ENCODE data around the gene COPZ2.
"Not testable (repeated sequence)": the region's sequence is repeated elsewhere in the genome, so short reads cannot be mapped to it uniquely, and the experiment has no call there.

COPZ2 gene

GRCh38 chr17:48028736-48029135 lies 8.9 kb downstream of the COPZ2 start:
- DNase-seq (ENCODE audit: low read depth): no peak

- DNase-seq (ENCODE audit: low read depth): no peak
These were observed 10.1 kb downstream of the COPZ2 start for GRCh38 chr17:48027322-48027981.

- DNase-seq (ENCODE audit: low read depth): peak; percentile 90
These were observed 10.9 kb downstream of the COPZ2 start for GRCh38 chr17:48026502-48027321.

DNA sequence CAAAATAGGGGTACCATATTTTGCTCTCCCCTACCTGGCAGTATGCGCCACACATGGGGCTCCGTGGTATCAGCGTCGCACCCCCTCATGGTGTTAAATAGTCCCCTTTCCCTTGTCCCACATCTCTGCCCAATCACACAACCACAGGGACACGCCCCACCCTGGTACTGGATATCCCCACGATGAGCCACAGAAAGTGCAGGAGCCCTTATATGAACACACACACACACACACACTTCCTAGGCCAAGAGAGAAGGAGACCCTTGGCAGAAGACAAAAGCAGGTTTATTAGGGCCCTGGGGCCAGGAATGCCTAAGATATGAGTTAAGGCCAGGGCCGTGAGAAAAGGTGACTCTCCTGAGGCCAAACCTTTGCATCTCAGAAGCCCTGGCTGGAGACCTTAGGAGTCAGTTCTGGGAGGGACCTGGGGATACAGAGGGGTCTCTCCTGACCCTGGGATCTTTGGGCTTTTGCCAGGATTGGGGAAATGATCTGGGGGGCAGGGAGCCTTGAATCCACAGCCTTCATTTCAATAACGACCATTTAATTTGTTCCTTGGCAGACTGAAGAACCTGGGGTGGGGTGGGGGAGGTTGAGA lies 11.6 kb downstream of the COPZ2 start:
- DNase-seq (ENCODE audit: low read depth): no peak

DNA sequence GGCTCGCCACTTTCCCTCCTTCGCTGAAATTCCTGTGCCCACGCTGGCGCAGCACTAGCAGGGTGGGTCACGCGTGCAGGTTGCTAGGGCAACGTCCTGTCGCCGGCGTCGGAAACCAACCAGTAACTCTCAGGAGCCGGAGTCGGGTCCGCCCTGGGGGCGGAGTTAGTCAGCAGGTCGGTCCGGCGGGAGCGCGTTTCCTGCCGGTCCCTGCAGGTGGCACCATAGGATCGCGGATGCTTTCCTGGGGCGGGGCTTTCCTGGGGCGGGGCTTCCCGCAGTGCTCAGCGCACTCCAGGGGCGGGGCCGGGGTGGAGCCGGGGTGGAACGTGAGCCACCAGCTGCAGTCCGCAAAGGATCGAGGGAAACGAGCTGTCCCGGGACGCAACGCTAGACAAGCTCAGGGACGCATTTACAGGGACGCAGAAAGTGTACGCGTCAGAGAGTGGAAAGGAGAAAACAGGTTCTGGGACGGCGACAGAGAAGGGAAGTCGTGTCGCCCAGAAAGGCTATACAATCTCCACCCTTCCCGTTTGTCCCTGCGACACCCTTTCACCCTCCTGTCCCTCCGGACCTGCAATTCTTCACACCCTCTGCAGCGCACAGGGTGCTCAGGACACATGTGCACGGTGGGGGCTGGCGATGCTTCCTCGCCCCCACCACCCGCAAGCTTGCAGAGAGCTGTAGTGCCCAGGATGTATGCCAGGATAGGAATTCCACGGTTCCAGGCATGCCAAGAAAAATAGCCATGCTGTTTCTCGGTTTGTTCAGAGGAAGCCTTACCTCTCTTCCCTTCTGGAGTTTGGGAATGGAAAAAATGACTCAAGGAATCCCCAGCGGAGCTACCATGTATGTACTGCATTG lies 12.3 kb downstream of the COPZ2 start:
- DNase-seq (ENCODE audit: low read depth): peak; percentile 94

DNA sequence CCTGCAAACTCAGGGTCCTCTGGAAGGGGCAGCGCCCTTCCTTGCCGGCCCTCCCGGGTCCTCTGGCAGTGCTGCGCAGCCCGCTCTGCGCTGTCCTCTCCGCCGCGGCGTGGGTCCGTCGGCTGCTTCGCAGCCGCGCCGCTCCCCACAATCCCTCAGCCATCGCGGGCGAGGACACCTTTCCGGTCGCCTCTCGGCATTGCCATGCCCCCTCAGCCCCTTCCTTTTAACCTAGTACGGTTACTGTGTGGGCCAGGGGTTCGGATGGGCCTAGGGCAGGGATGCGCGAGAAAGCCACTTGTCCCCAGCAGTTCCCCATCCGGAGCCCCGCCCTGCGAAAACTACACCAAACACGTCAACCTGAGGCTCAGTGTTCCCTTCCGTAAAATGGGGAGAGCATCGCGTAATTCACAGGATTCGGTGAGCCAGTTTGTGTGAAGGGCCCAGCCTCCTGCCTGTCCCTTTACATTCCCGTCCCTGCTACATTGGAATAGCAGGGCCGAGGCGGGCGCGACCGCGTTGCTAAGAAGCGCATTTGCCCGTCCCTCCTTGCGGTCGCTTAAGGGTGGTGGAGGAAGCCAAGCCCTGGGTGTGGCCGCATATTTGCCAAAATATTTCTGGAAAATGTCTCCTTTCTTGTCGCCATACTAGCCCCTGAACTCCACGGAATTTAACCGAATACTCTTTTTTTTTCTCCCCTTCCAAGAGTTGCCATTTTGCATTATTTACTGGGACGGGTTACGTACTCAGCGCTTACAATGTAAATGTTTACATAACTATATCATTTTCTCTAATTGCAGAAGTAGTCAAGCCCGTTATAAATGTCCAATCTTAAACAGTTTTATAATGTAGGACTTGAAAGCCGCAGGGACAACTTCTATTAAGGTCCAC lies 13.2 kb downstream of the COPZ2 start:
- no peak for DNase-seq (ENCODE audit: low read depth)

DNA sequence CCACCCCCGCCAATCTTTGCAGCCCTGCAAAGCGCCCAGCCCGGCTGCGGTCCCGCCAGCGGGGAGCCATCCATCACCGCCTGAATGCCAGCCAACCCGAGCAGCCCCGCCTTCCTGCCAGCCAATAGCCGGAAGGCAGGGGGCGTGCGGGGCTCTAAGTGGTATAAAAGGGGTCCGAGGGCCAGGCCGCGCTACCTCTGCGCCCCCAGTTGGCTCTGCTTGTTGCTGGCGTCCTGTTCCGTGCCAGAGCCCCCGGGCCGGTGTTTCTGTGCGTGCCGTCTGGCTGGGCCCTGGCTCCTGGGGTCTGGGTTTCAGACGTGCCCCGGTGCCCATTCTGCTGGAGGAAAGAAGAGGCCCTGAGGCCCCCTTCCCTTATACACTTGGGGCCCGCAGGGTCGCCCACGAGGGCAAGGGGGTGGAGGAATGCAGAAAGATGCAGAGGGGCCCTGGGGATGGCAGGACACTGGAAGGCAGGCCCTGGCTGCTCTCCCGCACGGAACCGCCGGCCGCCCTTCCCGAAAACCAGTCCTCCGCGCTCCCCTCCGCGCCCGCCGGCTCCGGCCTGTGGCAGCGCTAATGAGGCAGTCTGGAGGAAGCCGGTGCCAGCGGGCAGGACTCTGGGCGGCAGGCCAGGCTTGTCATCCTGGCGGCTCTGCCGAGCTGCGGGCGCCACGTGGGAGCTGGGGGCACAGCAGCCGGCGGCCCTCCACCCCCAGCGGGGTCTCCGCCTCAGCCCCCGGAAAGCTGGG lies 14.0 kb downstream of the COPZ2 start:
- no peak for DNase-seq (ENCODE audit: low read depth)

DNA sequence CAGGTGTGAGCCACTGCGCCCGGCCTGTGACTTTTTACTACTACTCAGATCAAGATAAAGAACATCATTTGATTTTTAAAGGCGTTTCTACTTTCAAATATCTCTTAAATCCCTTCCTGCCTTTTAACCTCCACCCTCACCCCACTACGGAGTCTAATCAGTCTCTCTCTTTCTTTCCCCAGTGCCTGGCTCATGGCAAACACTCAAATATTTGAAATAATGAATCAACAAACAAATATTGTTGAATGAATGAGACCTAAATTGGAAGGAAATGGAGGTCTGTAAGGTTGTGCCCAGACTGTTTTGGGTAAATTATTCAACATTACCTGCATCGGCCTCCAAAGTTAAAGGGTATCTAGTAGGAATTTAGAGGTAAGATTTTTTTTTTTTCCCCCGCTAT lies 14.7 kb downstream of the COPZ2 start:
- DNase-seq (ENCODE audit: low read depth): no peak

DNA sequence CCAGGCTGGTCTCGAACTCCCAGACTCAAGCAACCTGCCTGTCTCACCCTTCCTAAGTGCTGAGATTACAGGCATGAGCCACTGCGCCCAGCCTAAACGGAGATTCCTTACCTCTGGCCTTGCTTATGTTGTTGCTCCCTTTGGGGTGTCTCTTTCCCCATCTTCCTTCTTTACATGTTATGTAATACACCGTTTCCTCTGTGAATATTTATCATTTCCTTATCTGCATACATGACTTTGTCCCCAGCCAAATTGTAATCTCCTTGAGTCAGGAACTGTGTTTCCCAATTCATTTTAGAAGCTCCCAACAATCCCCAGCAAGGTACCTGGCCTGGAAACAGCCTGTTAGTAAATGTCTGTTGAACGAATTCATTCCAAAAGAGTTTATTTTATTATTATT lies 15.7 kb downstream of the COPZ2 start:
- no peak for DNase-seq (ENCODE audit: low read depth)

DNA sequence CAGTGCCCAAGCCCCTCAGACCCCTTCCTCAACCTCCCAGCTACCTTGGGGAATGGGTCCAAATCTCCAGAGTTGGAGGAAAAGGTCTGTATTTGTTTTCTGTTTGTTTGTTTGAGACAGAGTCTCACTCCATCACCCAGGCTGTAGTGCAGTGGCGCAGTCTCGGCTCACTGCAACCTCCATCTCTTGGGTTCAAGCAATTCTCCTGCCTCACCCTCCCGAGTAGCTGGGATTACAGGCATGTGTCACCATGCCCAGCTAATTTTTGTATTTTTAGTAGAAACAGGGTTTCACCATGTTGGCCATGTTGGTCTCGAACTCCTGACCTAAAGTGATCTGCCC lies 19.8 kb downstream of the COPZ2 start:
- not testable (repeated sequence) for DNase-seq (ENCODE audit: low read depth)

DNA sequence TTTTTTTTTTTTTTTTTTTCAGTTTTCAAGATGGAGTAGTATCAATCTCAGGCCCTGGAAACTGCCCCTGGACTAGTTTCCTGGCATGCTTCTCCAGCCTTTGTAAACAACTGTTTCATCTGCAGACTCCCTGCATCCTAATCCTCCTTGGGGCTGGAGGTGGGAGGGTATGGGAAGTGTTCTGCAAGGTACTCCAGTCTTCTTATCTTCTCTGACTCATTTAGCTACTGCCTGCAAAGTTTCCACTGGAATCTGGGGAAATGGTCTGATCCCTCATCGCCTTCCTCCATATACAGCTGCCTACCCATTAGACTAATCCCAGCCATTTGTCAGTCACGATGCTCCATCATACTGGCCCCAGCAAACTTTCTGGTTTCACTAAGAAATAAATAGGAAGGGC lies 21.5 kb downstream of the COPZ2 start:
- DNase-seq (ENCODE audit: low read depth): no peak

GRCh38 chr17:48014595-48015111 lies 22.9 kb downstream of the COPZ2 start:
- no peak for DNase-seq (ENCODE audit: low read depth)

- DNase-seq (ENCODE audit: low read depth): no peak
These were observed 23.6 kb downstream of the COPZ2 start for GRCh38 chr17:48013876-48014594.

DNA sequence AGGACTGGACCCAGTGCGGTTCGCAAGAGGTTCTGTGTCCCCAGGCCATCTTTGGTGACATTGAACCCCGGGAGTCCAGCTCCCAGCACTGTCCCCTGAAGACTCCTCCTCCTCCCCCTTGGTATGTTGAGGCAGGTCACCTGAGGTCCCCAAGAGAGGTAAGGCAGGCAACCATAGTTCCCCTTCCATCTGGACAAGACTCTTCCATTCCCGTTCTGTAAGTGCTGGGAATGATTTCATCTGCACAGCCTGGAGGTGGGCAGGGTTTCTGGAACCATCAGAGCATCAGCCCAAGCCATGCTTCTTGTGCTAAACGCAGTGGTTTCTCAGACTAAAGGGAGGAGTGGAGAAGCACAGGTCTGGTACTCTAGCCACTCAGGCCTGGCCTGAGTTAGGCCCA lies 24.9 kb downstream of the COPZ2 start:
- no peak for DNase-seq (ENCODE audit: low read depth)

GRCh38 chr17:48012151-48012520 lies 25.5 kb downstream of the COPZ2 start:
- no peak for DNase-seq (ENCODE audit: low read depth)

DNA sequence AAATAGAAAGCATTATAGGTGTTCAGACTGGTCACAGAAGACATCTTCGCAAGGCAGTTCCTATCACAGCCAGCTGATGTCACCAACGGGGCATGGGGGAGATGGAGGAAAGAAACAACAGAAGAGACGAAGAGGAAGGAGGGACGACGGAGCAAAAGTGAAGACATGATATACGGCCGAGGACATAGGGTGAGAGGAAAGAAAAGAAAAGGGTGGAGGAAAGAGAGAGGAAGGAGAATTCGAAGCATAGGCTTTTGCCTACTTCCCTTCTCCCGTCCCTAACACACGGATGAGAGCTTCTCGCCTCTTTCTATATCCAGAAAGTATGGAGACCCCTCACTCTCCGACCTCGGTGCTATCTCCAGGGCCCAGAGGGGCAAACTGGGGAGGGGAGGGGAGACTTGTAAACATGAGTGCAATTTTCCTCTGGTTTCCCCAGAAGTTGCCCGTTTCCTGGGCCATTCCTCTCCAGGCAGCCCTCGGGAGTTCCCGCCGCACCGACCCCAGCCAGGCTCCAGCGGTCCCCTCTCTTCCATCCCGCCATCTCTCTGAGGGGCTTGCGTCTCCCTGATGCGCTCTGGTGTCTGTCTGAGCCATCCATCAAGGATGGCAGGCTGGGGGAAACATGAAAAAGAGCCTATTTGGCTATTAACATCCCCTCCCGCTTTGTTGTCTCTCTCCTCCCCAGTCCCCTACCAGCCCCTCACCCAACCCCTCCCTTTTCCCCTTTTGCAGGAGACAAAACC lies 26.0 kb downstream of the COPZ2 start:
- no peak for DNase-seq (ENCODE audit: low read depth)

GRCh38 chr17:48010193-48010592 lies 27.4 kb downstream of the COPZ2 start:
- DNase-seq (ENCODE audit: low read depth): no peak

DNA sequence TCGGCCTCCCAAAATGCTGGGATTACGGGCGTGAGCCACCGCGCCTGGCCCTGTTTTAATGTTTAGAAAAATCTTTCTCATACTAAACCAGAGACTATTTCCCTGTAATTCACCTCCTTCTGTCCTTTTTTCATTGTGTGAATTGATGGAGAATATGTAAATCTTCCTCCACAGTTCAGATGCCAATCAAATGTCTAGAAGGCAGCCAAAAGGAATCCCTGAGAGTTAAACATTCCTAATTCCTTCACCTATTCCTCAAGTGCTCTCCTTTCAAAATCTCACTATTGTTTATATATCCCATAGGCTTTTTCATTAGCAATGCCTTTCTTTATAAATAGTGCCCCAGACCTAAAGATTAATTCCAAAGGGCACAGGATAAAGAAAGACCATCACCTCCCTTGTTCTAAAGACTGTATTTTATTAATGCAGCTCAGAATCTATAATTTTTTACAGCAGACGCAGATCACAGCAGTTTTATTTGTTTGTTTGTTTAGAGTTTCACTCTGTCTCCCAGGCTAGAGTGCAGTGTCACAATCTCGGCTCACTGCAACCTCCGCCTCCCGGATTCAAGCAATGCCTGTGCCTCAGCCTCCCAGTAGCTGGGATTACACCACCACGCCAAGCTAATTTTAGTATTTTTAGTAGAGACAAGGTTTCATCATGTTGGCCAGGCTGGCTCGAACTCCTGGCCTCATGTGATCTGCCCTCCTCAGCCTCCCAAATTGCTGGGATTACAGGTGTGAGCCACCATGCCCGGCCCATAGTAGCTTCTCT lies 30.5 kb downstream of the COPZ2 start:
- DNase-seq (ENCODE audit: low read depth): no peak

Measured in GM04504 (cell line).